Spleen (tissue), 7 donors: ENCODE data around the gene TMEM72.

Experiments
- CTCF ChIP-seq, 11 experiments: fragments of 200-600 bp in 7 of 11; fragments of 450-650 bp in 4 of 11; sonication (generic) in 4 of 11; IDR thresholded peaks in 8 of 11; conservative IDR thresholded peaks in 3 of 11; 1 replicate in 7 of 11; 2 replicates in 4 of 11; pipeline versions ENCODE4 v1.4.0 to v1.8.0; 2016 to 2021; ENCODE audit warnings: antibody characterized with exemption in 11 of 11, inconsistent platforms in 4 of 11, mild to moderate bottlenecking in 1 of 11
- POLR2A ChIP-seq, 3 donors: fragments of 450-650 bp; IDR thresholded peaks; one replicate each; pipeline ENCODE4 v1.5.1; 2017; ENCODE audit warnings: antibody characterized with exemption in 3 of 3, mild to moderate bottlenecking in 1 of 3
- POLR2AphosphoS5 ChIP-seq, 3 donors: sonication (generic); formaldehyde crosslinking; IDR thresholded peaks; one replicate each; pipeline ENCODE4 v1.5.1; 2017; ENCODE audit warnings: antibody characterized with exemption in 3 of 3
- donor health status: DM: no; HTN: no; CAD: no; lungs with moderate emphysema.
- donor health status: DM: no; HTN: no; CAD: no.
- donor health status: DM: no; HTN: no; CAD: no.

GRCh38 chr10:44922021-44922420 is 10.9 kb downstream of the TMEM72 start:
- TF ChIP-seq CTCF (IDR thresholded peaks at IDR 0.05 in 8 of 11, conservative IDR thresholded peaks at IDR 0.05 in 3 of 11) (no peak), POLR2A (IDR thresholded peaks at IDR 0.05) (no peak), POLR2AphosphoS5 (IDR thresholded peaks at IDR 0.05) (no peak)
